Measurements from ENCODE around the gene SMYD3.

DNA sequence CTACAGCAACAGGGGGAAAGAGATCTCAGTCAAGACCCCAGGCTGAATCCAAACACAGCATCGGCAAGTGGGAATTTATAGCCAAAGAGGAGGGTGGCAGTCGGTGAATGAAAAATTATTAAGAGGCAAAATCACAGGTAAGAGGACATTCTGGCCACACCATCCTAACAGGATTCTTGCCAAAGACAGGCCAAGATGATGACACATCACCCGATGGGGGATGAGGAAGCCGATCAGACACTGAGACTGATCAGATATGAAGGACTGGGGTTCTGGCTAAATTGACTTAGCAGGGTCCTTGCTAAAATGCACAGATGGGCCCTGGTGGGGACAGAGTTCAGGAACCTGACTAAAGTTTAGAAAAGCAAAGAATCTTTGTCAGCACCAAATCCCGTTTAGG is 402.2 kb downstream of the SMYD3 start:
- TF ChIP-seq, protein P1, sequence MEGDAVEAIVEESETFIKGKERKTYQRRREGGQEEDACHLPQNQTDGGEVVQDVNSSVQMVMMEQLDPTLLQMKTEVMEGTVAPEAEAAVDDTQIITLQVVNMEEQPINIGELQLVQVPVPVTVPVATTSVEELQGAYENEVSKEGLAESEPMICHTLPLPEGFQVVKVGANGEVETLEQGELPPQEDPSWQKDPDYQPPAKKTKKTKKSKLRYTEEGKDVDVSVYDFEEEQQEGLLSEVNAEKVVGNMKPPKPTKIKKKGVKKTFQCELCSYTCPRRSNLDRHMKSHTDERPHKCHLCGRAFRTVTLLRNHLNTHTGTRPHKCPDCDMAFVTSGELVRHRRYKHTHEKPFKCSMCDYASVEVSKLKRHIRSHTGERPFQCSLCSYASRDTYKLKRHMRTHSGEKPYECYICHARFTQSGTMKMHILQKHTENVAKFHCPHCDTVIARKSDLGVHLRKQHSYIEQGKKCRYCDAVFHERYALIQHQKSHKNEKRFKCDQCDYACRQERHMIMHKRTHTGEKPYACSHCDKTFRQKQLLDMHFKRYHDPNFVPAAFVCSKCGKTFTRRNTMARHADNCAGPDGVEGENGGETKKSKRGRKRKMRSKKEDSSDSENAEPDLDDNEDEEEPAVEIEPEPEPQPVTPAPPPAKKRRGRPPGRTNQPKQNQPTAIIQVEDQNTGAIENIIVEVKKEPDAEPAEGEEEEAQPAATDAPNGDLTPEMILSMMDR (IDR thresholded peaks at IDR 0.05): no peak
- no peak for TF ChIP-seq POLR2A (IDR thresholded peaks at IDR 0.05)
